CD14-positive monocyte (primary cell): Measurements from ENCODE around the gene ATRX. TPM values are rescaled to one million over a fixed set of nuclear protein-coding genes. Genes with fewer than 3 reads are reported as not detected.

Experiments used
- DNase-seq, 3 donors: peaks; one replicate each; pipeline ENCODE4 v3.0.0-alpha.2; 2011 to 2022
- H2AFZ ChIP-seq: 2 replicates; pipeline ENCODE4 v1.6.0; 2012; ENCODE audit warnings: mild to moderate bottlenecking, low read depth, low read length, inconsistent platforms; ENCODE audit not compliant: insufficient read depth, poor library complexity, severe bottlenecking
- H3K27ac ChIP-seq, 2 donors: 1 replicate in 1 of 2; 2 replicates in 1 of 2; pipeline ENCODE4 v1.5.1; 2012 to 2013; ENCODE audit warnings: low read length in 2 of 2, control low read depth in 1 of 2, inconsistent platforms in 1 of 2, low read depth in 1 of 2, mild to moderate bottlenecking in 1 of 2
- H3K27me3 ChIP-seq, 2 donors: one replicate each; pipeline versions ENCODE4 v1.6.0 to v1.6.1; 2011 to 2013; ENCODE audit warnings: low read length in 2 of 2; ENCODE audit not compliant: control insufficient read depth in 2 of 2, insufficient read depth in 2 of 2
- H3K36me3 ChIP-seq, 2 donors: replicated peaks in 1 of 2; 1 replicate in 1 of 2; 2 replicates in 1 of 2; pipeline versions ENCODE4 v1.5.1 to v1.6.1; 2012 to 2013; ENCODE audit warnings: low read length in 2 of 2, control low read depth in 1 of 2, inconsistent platforms in 1 of 2, mild to moderate bottlenecking in 1 of 2; ENCODE audit not compliant: insufficient read depth in 2 of 2, control insufficient read depth in 1 of 2
- H3K4me1 ChIP-seq, 2 donors: 1 replicate in 1 of 2; 2 replicates in 1 of 2; pipeline versions ENCODE4 v1.5.1 to v1.6.1; 2012 to 2013; ENCODE audit warnings: low read length in 2 of 2, control low read depth in 1 of 2, inconsistent platforms in 1 of 2, mild to moderate bottlenecking in 1 of 2, moderate library complexity in 1 of 2; ENCODE audit not compliant: insufficient read depth in 2 of 2, control insufficient read depth in 1 of 2
- H3K4me2 ChIP-seq: replicated peaks from 2 replicates; pipeline ENCODE3; 2012; ENCODE audit warnings: low read length, moderate library complexity, mild to moderate bottlenecking; ENCODE audit not compliant: poor library complexity, severe bottlenecking; ENCODE audit errors: extremely low read depth
- H3K4me3 ChIP-seq, 3 experiments: fragments of 200-600 bp in 1 of 3; sonication (generic) in 1 of 3; replicated peaks in 1 of 3; 1 replicate in 2 of 3; 2 replicates in 1 of 3; pipeline ENCODE4 v1.5.1; 2011 to 2013; ENCODE audit warnings: low read length in 3 of 3, mild to moderate bottlenecking in 3 of 3, control low read depth in 2 of 3, low read depth in 2 of 3, inconsistent platforms in 1 of 3, moderate library complexity in 1 of 3
- H3K79me2 ChIP-seq: 2 replicates; pipeline ENCODE4 v1.6.0; 2012; ENCODE audit warnings: mild to moderate bottlenecking, control low read depth, inconsistent platforms, low read length, moderate library complexity; ENCODE audit not compliant: insufficient read depth
- H3K9ac ChIP-seq: 2 replicates; pipeline ENCODE4 v1.6.0; 2017; ENCODE audit warnings: low read length, mild to moderate bottlenecking; ENCODE audit not compliant: insufficient read depth, poor library complexity, severe bottlenecking
- H3K9me3 ChIP-seq, 2 donors: replicated peaks in 1 of 2; 1 replicate in 1 of 2; 2 replicates in 1 of 2; pipeline versions ENCODE4 v1.5.1 to v1.6.1; 2012 to 2013; ENCODE audit warnings: low read length in 2 of 2, control low read depth in 1 of 2; ENCODE audit not compliant: control insufficient read depth in 1 of 2, insufficient read depth in 1 of 2
- H4K20me1 ChIP-seq: 2 replicates; pipeline ENCODE4 v1.6.0; 2012; ENCODE audit warnings: mild to moderate bottlenecking, low read length, control low read depth, moderate library complexity; ENCODE audit not compliant: insufficient read depth
- H3K27ac Mint-ChIP-seq, 7 donors: one replicate each; pipeline ENCODE4 v1.8.0; 2020; ENCODE audit warnings: mild to moderate bottlenecking in 7 of 7, mixed read lengths in 7 of 7, moderate library complexity in 6 of 7, inconsistent platforms in 2 of 7
- H3K27me3 Mint-ChIP-seq, 3 donors: one replicate each; pipeline ENCODE4 v1.8.0; 2021 to 2022; ENCODE audit warnings: low read depth in 3 of 3, mild to moderate bottlenecking in 3 of 3, mixed read lengths in 3 of 3, moderate library complexity in 3 of 3, inconsistent platforms in 1 of 3
- H3K36me3 Mint-ChIP-seq, 2 donors: one replicate each; pipeline ENCODE4 v1.8.0; 2020; ENCODE audit warnings: mixed read lengths in 2 of 2, inconsistent platforms in 1 of 2, mild to moderate bottlenecking in 1 of 2
- H3K4me1 Mint-ChIP-seq: one replicate; pipeline ENCODE4 v1.8.0; 2020; ENCODE audit warnings: mild to moderate bottlenecking, mixed read lengths
- H3K4me3 Mint-ChIP-seq, 2 donors: one replicate each; pipeline ENCODE4 v1.8.0; 2020; ENCODE audit warnings: mild to moderate bottlenecking in 2 of 2, mixed read lengths in 2 of 2, moderate library complexity in 1 of 2
- H3K9me3 Mint-ChIP-seq, 7 donors: one replicate each; pipeline ENCODE4 v1.8.0; 2020 to 2022; ENCODE audit warnings: mixed read lengths in 7 of 7, mild to moderate bottlenecking in 6 of 7, moderate library complexity in 6 of 7, inconsistent platforms in 2 of 7
- whole genome bisulfite sequencing: methylation state at CpG from one replicate; pipeline ENCODE4 v1.1.5; 2013; ENCODE audit warnings: missing lambda C conversion rate; ENCODE audit not compliant: insufficient coverage; 5-methylcytosine and 5-hydroxymethylcytosine counted together
- intact Hi-C, 2 donors: fragments of 100-400 bp; cut with micrococcal nuclease; formaldehyde crosslinking; loops; one replicate each; pipeline versions ENCODE4 v1.15.0 to v1.15.1; 2023
- polyA plus RNA-seq, 3 donors: library from polyadenylated mRNA; depleted of rRNA in 1 of 3; unstranded in 2 of 3; stranded (reverse) in 1 of 3; fragments of 300-500 nt in 2 of 3; fragments of >200 nt in 1 of 3; fragmentation: Illumina TruSeq in 2 of 3; gene quantifications; 1 replicate in 2 of 3; 2 replicates in 1 of 3; pipeline ENCODE4 v1.2.3, GENCODE V29; 2012 to 2021
- TF ChIP-seq, protein P1 (sequence below): fragments of 200-600 bp; IDR thresholded peaks from one replicate; pipeline ENCODE4 v1.8.0; 2022; ENCODE audit warnings: antibody characterized with exemption, mild to moderate bottlenecking

ATRX gene
- polyA plus RNA-seq, 3 donors, result 8.6 to 18.3 (median 17.3) TPM

DNA sequence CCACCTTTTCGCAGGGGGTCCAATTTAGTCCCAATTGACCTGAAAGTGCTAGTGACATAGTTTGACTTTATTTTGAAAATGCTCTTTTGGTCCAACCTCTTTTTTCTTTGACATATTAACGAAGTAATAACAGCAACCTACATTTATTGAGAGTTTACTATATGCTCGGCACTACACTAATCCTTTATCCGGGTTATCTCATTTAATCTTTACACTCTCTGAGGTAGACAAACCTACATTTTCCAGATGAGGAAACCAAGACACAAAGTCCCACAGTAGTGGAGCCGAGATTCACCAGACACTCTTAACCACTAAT is 307 bp upstream of the ATRX start:
- Histone ChIP-seq H3K9me3 (no peaks in the 10 kb centered on the region), H3K36me3 (no peaks in the 10 kb centered on the region), H2AFZ (peak overlapping the region; percentile 71), H3K4me3 (peak overlapping the region; percentile 64 to 89 (median 83)), H3K4me2 (peak overlapping the region; percentile 73), H3K27me3 (no peaks in the 10 kb centered on the region), H4K20me1 (no peaks in the 10 kb centered on the region), H3K9ac (peak overlapping the region; percentile 83), H3K4me1 (peaks cover 23 to 25% of the 10 kb centered on the region in 2 donors), H3K27ac (peak overlapping the region; percentile 94 to 96), H3K79me2 (peaks cover 53% of the 10 kb centered on the region)
- Mint-ChIP-seq H3K36me3 (no peaks in the 10 kb centered on the region), H3K4me3 (peak overlapping the region; percentile 97 to 98), H3K9me3 (peaks cover 0 to 6% (median 0%) of the 10 kb centered on the region in 7 donors), H3K27me3 (peaks cover 0 to 4% (median 0%) of the 10 kb centered on the region in 3 donors), H3K4me1 (peaks cover 26% of the 10 kb centered on the region), H3K27ac (peak overlapping the region; percentile 98 to 99 (median 99))
- intact Hi-C loops, result loop anchor here in 1 of 2 donors (5.0 kb wide), 1 partner anchor 111 kb away; the partner anchor contains the start of genes COX7B and MAGT1
- TF ChIP-seq, protein P1, sequence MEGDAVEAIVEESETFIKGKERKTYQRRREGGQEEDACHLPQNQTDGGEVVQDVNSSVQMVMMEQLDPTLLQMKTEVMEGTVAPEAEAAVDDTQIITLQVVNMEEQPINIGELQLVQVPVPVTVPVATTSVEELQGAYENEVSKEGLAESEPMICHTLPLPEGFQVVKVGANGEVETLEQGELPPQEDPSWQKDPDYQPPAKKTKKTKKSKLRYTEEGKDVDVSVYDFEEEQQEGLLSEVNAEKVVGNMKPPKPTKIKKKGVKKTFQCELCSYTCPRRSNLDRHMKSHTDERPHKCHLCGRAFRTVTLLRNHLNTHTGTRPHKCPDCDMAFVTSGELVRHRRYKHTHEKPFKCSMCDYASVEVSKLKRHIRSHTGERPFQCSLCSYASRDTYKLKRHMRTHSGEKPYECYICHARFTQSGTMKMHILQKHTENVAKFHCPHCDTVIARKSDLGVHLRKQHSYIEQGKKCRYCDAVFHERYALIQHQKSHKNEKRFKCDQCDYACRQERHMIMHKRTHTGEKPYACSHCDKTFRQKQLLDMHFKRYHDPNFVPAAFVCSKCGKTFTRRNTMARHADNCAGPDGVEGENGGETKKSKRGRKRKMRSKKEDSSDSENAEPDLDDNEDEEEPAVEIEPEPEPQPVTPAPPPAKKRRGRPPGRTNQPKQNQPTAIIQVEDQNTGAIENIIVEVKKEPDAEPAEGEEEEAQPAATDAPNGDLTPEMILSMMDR, result no peak
- no peak for DNase-seq
- no CpG with 5 or more reads among the region's 5 CpGs for WGBS

- peaks cover 38% of the 10 kb centered on the region for H3K4me1 Mint-ChIP-seq
Observed at GRCh38 chrX:77779695-77780094, 6.3 kb downstream of the ATRX start.

More at GRCh38 chrX:77779695-77780094, 6.3 kb downstream of the ATRX start:
- Histone ChIP-seq H3K4me2 (no peak overlapping the region), H3K27ac (no peak overlapping the region), H3K9ac (no peak overlapping the region), H3K4me3 (no peak overlapping the region), H4K20me1 (peaks cover 58% of the 10 kb centered on the region), H2AFZ (no peak overlapping the region), H3K79me2 (peaks cover 99% of the 10 kb centered on the region), H3K4me1 (peaks cover 13 to 26% of the 10 kb centered on the region in 2 donors), H3K36me3 (no peaks in the 10 kb centered on the region), H3K27me3 (no peaks in the 10 kb centered on the region), H3K9me3 (no peaks in the 10 kb centered on the region)
- intact Hi-C loops, result no loop called here
- Mint-ChIP-seq H3K4me3 (no peak overlapping the region), H3K27me3 (peaks cover 0 to 1% (median 0%) of the 10 kb centered on the region in 3 donors), H3K36me3 (no peaks in the 10 kb centered on the region), H3K27ac (peak overlapping the region in 2 of 7 donors; percentile 6 to 33), H3K9me3 (peaks cover 0 to 5% (median 0%) of the 10 kb centered on the region in 7 donors)
- no CpG with 5 or more reads among the region's 3 CpGs for WGBS
- no peak for DNase-seq
- TF ChIP-seq, protein P1, result no peak
